Activated naive CD4-positive, alpha-beta T cell treated with anti-CD3 and anti-CD28 coated beads, Interleukin-2, amount 50 U/mL, for 24 hours (primary cell): ENCODE measurements around the gene IFT122.

Experiments used
- H3K27ac Mint-ChIP-seq: one replicate; pipeline ENCODE4 v1.8.0; 2021; ENCODE audit warnings: mild to moderate bottlenecking, mixed read lengths
- H3K27me3 Mint-ChIP-seq: one replicate; pipeline ENCODE4 v1.8.0; 2021; ENCODE audit warnings: mixed read lengths
- H3K36me3 Mint-ChIP-seq: one replicate; pipeline ENCODE4 v1.8.0; 2021; ENCODE audit warnings: mixed read lengths
- H3K4me1 Mint-ChIP-seq: one replicate; pipeline ENCODE4 v1.8.0; 2021; ENCODE audit warnings: mixed read lengths
- H3K4me3 Mint-ChIP-seq: one replicate; pipeline ENCODE4 v1.8.0; 2021; ENCODE audit warnings: mild to moderate bottlenecking, mixed read lengths
- H3K9me3 Mint-ChIP-seq: one replicate; pipeline ENCODE4 v1.8.0; 2021; ENCODE audit warnings: mixed read lengths

The IFT122 gene

GRCh38 chr3:129424185-129424841 lies 15.7 kb upstream of the IFT122 start:
- H3K9me3 Mint-ChIP-seq, result no peaks in the 10 kb centered on the region
- peaks cover 28% of the 10 kb centered on the region for H3K4me1 Mint-ChIP-seq
- H3K27ac Mint-ChIP-seq, result peak overlapping the region; percentile 23
- H3K27me3 Mint-ChIP-seq, result peaks cover 1% of the 10 kb centered on the region
- H3K4me3 Mint-ChIP-seq, result no peak overlapping the region
- H3K36me3 Mint-ChIP-seq, result peaks cover 2% of the 10 kb centered on the region

- Mint-ChIP-seq H3K4me3 (no peak overlapping the region), H3K4me1 (peaks cover 35% of the 10 kb centered on the region), H3K27me3 (peaks cover 1% of the 10 kb centered on the region), H3K27ac (no peak overlapping the region), H3K9me3 (no peaks in the 10 kb centered on the region), H3K36me3 (peaks cover 2% of the 10 kb centered on the region)
Measured at GRCh38 chr3:129425213-129425612, 14.8 kb upstream of the IFT122 start.

- H3K27ac Mint-ChIP-seq, result no peak overlapping the region
- H3K36me3 Mint-ChIP-seq, result peaks cover 2% of the 10 kb centered on the region
- no peaks in the 10 kb centered on the region for H3K9me3 Mint-ChIP-seq
- no peak overlapping the region for H3K4me3 Mint-ChIP-seq
- peaks cover 35% of the 10 kb centered on the region for H3K4me1 Mint-ChIP-seq
- peaks cover 1% of the 10 kb centered on the region for H3K27me3 Mint-ChIP-seq
Measured at GRCh38 chr3:129425619-129426018, 14.4 kb upstream of the IFT122 start.

GRCh38 chr3:129428007-129428375 lies 12.0 kb upstream of the IFT122 start:
- Mint-ChIP-seq H3K4me3 (peak overlapping the region; percentile 73), H3K36me3 (peaks cover 1% of the 10 kb centered on the region), H3K4me1 (peaks cover 35% of the 10 kb centered on the region), H3K27ac (no peak overlapping the region), H3K27me3 (peaks cover 1% of the 10 kb centered on the region), H3K9me3 (no peaks in the 10 kb centered on the region)

GRCh38 chr3:129428376-129429079 lies 11.5 kb upstream of the IFT122 start, which contains the start of gene EFCAB12:
Gene EFCAB12, minus strand, starts transcription at chr3:129428636. Its CDS starts 148 bp downstream, at chr3:129428488.
- Mint-ChIP-seq H3K36me3 (peaks cover 1% of the 10 kb centered on the region), H3K4me1 (peaks cover 35% of the 10 kb centered on the region), H3K27me3 (peaks cover 1% of the 10 kb centered on the region), H3K4me3 (peak within 1 kb of the TSS; percentile 73), H3K9me3 (no peaks in the 10 kb centered on the region), H3K27ac (peak within 1 kb of the TSS; percentile 88)

GRCh38 chr3:129429080-129429451 lies 11.0 kb upstream of the IFT122 start:
- H3K4me1 Mint-ChIP-seq, result peaks cover 35% of the 10 kb centered on the region
- H3K36me3 Mint-ChIP-seq, result peaks cover 1% of the 10 kb centered on the region
- peak overlapping the region; percentile 73 for H3K4me3 Mint-ChIP-seq
- peaks cover 1% of the 10 kb centered on the region for H3K27me3 Mint-ChIP-seq
- H3K9me3 Mint-ChIP-seq, result no peaks in the 10 kb centered on the region
- peak overlapping the region; percentile 88 for H3K27ac Mint-ChIP-seq

- Mint-ChIP-seq H3K4me1 (peaks cover 36% of the 10 kb centered on the region), H3K36me3 (peaks cover 1% of the 10 kb centered on the region), H3K9me3 (no peaks in the 10 kb centered on the region), H3K27me3 (peaks cover 1% of the 10 kb centered on the region), H3K4me3 (no peak overlapping the region), H3K27ac (peak overlapping the region; percentile 30)
Measured at GRCh38 chr3:129429602-129430001, 10.4 kb upstream of the IFT122 start.

GRCh38 chr3:129432036-129432435 lies 8.0 kb upstream of the IFT122 start:
- no peak overlapping the region for H3K4me3 Mint-ChIP-seq
- H3K27ac Mint-ChIP-seq, result no peak overlapping the region
- no peaks in the 10 kb centered on the region for H3K9me3 Mint-ChIP-seq
- H3K27me3 Mint-ChIP-seq, result peaks cover 1% of the 10 kb centered on the region
- peaks cover 60% of the 10 kb centered on the region for H3K4me1 Mint-ChIP-seq
- H3K36me3 Mint-ChIP-seq, result peaks cover 11% of the 10 kb centered on the region

- peaks cover 12% of the 10 kb centered on the region for H3K36me3 Mint-ChIP-seq
- no peak overlapping the region for H3K27ac Mint-ChIP-seq
Measured at GRCh38 chr3:129432671-129433070, 7.4 kb upstream of the IFT122 start.

GRCh38 chr3:129433565-129433964 lies 6.5 kb upstream of the IFT122 start:
- Mint-ChIP-seq H3K27ac (peak overlapping the region; percentile 59), H3K36me3 (peaks cover 12% of the 10 kb centered on the region)

More at GRCh38 chr3:129432671-129433070, 7.4 kb upstream of the IFT122 start:
- peaks cover 60% of the 10 kb centered on the region for H3K4me1 Mint-ChIP-seq
- no peaks in the 10 kb centered on the region for H3K9me3 Mint-ChIP-seq
- peaks cover under 1% of the 10 kb centered on the region for H3K27me3 Mint-ChIP-seq
- no peak overlapping the region for H3K4me3 Mint-ChIP-seq

GRCh38 chr3:129434140-129434539 lies 5.9 kb upstream of the IFT122 start:
- Mint-ChIP-seq H3K36me3 (peaks cover 12% of the 10 kb centered on the region), H3K4me3 (no peak overlapping the region), H3K27ac (peak overlapping the region; percentile 59), H3K9me3 (no peaks in the 10 kb centered on the region), H3K27me3 (no peaks in the 10 kb centered on the region), H3K4me1 (peaks cover 55% of the 10 kb centered on the region)

More at GRCh38 chr3:129433565-129433964, 6.5 kb upstream of the IFT122 start:
- Mint-ChIP-seq H3K27me3 (no peaks in the 10 kb centered on the region), H3K4me3 (no peak overlapping the region), H3K4me1 (peaks cover 60% of the 10 kb centered on the region), H3K9me3 (no peaks in the 10 kb centered on the region)

- Mint-ChIP-seq H3K9me3 (no peaks in the 10 kb centered on the region), H3K36me3 (peaks cover 12% of the 10 kb centered on the region), H3K27me3 (no peaks in the 10 kb centered on the region), H3K4me3 (peak overlapping the region; percentile 47), H3K27ac (peak overlapping the region; percentile 47), H3K4me1 (peaks cover 50% of the 10 kb centered on the region)
Measured at GRCh38 chr3:129435367-129435766, 4.7 kb upstream of the IFT122 start.

- Mint-ChIP-seq H3K9me3 (no peaks in the 10 kb centered on the region), H3K27me3 (no peaks in the 10 kb centered on the region), H3K4me3 (peak overlapping the region; percentile 97), H3K27ac (peak overlapping the region; percentile 99), H3K36me3 (peaks cover 10% of the 10 kb centered on the region), H3K4me1 (peaks cover 77% of the 10 kb centered on the region)
Measured at GRCh38 chr3:129439226-129439816, 703 bp upstream of the IFT122 start.

GRCh38 chr3:129440618-129441190 lies 680 bp downstream of the IFT122 start:
- peaks cover 10% of the 10 kb centered on the region for H3K36me3 Mint-ChIP-seq
- peak overlapping the region; percentile 97 for H3K4me3 Mint-ChIP-seq
- H3K27ac Mint-ChIP-seq, result peak overlapping the region; percentile 99
- H3K9me3 Mint-ChIP-seq, result no peaks in the 10 kb centered on the region
- H3K4me1 Mint-ChIP-seq, result peaks cover 63% of the 10 kb centered on the region
- H3K27me3 Mint-ChIP-seq, result no peaks in the 10 kb centered on the region

GRCh38 chr3:129441215-129441614 lies 1.2 kb downstream of the IFT122 start:
- Mint-ChIP-seq H3K36me3 (peaks cover 9% of the 10 kb centered on the region), H3K27me3 (no peaks in the 10 kb centered on the region), H3K27ac (peak overlapping the region; percentile 99), H3K4me3 (peak overlapping the region; percentile 97), H3K4me1 (peaks cover 58% of the 10 kb centered on the region), H3K9me3 (no peaks in the 10 kb centered on the region)

GRCh38 chr3:129441782-129442181 lies 1.8 kb downstream of the IFT122 start:
- Mint-ChIP-seq H3K27ac (peak overlapping the region; percentile 99), H3K4me3 (peak overlapping the region; percentile 97)

More at GRCh38 chr3:129441782-129442181, 1.8 kb downstream of the IFT122 start:
- Mint-ChIP-seq H3K27me3 (no peaks in the 10 kb centered on the region), H3K36me3 (peaks cover 3% of the 10 kb centered on the region), H3K4me1 (peaks cover 53% of the 10 kb centered on the region), H3K9me3 (no peaks in the 10 kb centered on the region)
